PC-3 (cell line): ENCODE results near the gene CAPN5.

Source experiments
- EZH2 ChIP-seq: fragments of 300-600 bp; sonication (generic); IDR thresholded peaks from one replicate; pipeline ENCODE4 v1.6.1; 2017; ENCODE audit warnings: antibody characterized with exemption, mild to moderate bottlenecking, low read length; ENCODE audit not compliant: unreplicated experiment
- EZH2phosphoT487 ChIP-seq: fragments of 300-600 bp; sonication (generic); IDR thresholded peaks from 2 replicates; pipeline ENCODE4 v1.6.1; 2018; ENCODE audit warnings: mild to moderate bottlenecking, antibody characterized with exemption, low read length, borderline replicate concordance
- TF ChIP-seq, protein P1 (sequence below): fragments of 300-600 bp; sonication (generic); conservative IDR thresholded peaks from 2 replicates; pipeline ENCODE4 v1.5.1; 2017; ENCODE audit warnings: antibody characterized with exemption, low read depth, mild to moderate bottlenecking, low read length

DNA sequence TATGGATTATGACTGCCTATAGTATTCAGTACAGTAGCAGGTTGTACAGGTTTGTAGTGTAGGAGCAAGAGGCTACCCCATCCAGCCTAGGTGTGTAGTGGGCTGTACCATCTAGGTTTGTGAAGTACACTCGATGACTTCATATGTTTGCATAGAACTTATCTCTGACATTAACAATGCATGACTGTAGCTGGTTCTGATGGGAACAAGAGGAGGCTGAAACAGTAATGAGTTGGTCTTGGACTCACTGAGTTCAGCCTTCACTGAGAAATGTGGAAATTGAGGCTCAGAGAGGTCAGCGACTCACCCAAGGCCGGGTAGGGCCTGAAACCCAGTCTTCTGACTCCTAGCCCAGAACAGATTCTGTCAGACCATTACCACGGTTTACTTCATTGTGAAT is 74.3 kb downstream of the CAPN5 start:
- TF ChIP-seq, protein P1, sequence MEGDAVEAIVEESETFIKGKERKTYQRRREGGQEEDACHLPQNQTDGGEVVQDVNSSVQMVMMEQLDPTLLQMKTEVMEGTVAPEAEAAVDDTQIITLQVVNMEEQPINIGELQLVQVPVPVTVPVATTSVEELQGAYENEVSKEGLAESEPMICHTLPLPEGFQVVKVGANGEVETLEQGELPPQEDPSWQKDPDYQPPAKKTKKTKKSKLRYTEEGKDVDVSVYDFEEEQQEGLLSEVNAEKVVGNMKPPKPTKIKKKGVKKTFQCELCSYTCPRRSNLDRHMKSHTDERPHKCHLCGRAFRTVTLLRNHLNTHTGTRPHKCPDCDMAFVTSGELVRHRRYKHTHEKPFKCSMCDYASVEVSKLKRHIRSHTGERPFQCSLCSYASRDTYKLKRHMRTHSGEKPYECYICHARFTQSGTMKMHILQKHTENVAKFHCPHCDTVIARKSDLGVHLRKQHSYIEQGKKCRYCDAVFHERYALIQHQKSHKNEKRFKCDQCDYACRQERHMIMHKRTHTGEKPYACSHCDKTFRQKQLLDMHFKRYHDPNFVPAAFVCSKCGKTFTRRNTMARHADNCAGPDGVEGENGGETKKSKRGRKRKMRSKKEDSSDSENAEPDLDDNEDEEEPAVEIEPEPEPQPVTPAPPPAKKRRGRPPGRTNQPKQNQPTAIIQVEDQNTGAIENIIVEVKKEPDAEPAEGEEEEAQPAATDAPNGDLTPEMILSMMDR = no peak
- no peak for TF ChIP-seq EZH2
- no peak for TF ChIP-seq EZH2phosphoT487
